ENCODE results near the gene MAP1LC3A. TPM values are rescaled to one million over a fixed set of nuclear protein-coding genes. Genes with fewer than 3 reads are reported as not detected.

MAP1LC3A gene
- total RNA-seq, 1 experiment from 2014 or later = 16.9 TPM

- H3K9me3 ChIP-seq (ENCODE audit: low read depth, low read length, poor library complexity, severe bottlenecking) = no peaks in the 10 kb centered on the region
- no peak for DNase-seq (ENCODE audit: low spot score)
- no TSS peak for BruUV-seq (replicated peaks)
- no peaks in the 10 kb centered on the region for H3K36me3 ChIP-seq (ENCODE audit: insufficient read depth, low read length, poor library complexity, severe bottlenecking)
- POLR2A ChIA-PET (ENCODE audit: low non-redundant PET) = no interaction called here
- CTCF ChIA-PET = no interaction called here
- no peak overlapping the region for H3K4me3 ChIP-seq (ENCODE audit: low read depth, low read length, poor library complexity, severe bottlenecking)
- no peaks in the 10 kb centered on the region for H3K27me3 ChIP-seq (replicated peaks; ENCODE audit: insufficient read depth, low read depth, low read length, poor library complexity)
- intact Hi-C loops (cut with micrococcal nuclease; ENCODE audit: unreplicated experiment) = no loop called here
- TF ChIP-seq CTCF (conservative IDR thresholded peaks at IDR 0.05; ENCODE audit: low read depth, low read length) = no peak
- no peak for TF ChIP-seq EZH2 (IDR thresholded peaks at IDR 0.05; ENCODE audit: borderline replicate concordance, low read depth, low read length, poor library complexity, severe bottlenecking)
- no peaks in the 10 kb centered on the region for H3K4me1 ChIP-seq (ENCODE audit: insufficient read depth, low read length, poor library complexity, severe bottlenecking)
- H3K27ac ChIP-seq (ENCODE audit: low read depth, low read length, poor library complexity, severe bottlenecking) = no peak overlapping the region
Observed at GRCh38 chr20:34567892-34568865, 9.7 kb downstream of the MAP1LC3A start.

GRCh38 chr20:34569598-34569997 lies 11.1 kb downstream of the MAP1LC3A start:
- H3K27ac ChIP-seq (ENCODE audit: low read depth, low read length, poor library complexity, severe bottlenecking) = no peak overlapping the region
- ChIA-PET POLR2A (ENCODE audit: low non-redundant PET) (no interaction called here), CTCF (no interaction called here)
- DNase-seq (ENCODE audit: low spot score) = no peak
- H3K36me3 ChIP-seq (ENCODE audit: insufficient read depth, low read length, poor library complexity, severe bottlenecking) = no peaks in the 10 kb centered on the region
- no peaks in the 10 kb centered on the region for H3K9me3 ChIP-seq (ENCODE audit: low read depth, low read length, poor library complexity, severe bottlenecking)
- no peaks in the 10 kb centered on the region for H3K4me1 ChIP-seq (ENCODE audit: insufficient read depth, low read length, poor library complexity, severe bottlenecking)
- no TSS peak for BruUV-seq (replicated peaks)
- H3K27me3 ChIP-seq (replicated peaks; ENCODE audit: insufficient read depth, low read depth, low read length, poor library complexity) = no peaks in the 10 kb centered on the region
- intact Hi-C loops (cut with micrococcal nuclease; ENCODE audit: unreplicated experiment) = no loop called here
- no peak for TF ChIP-seq EZH2 (IDR thresholded peaks at IDR 0.05; ENCODE audit: borderline replicate concordance, low read depth, low read length, poor library complexity, severe bottlenecking)
- no peak for TF ChIP-seq CTCF (conservative IDR thresholded peaks at IDR 0.05; ENCODE audit: low read depth, low read length)
- H3K4me3 ChIP-seq (ENCODE audit: low read depth, low read length, poor library complexity, severe bottlenecking) = no peak overlapping the region

GRCh38 chr20:34570859-34571306 lies 12.4 kb downstream of the MAP1LC3A start:
- Histone ChIP-seq H3K4me3 (ENCODE audit: low read depth, low read length, poor library complexity, severe bottlenecking) (no peak overlapping the region), H3K36me3 (ENCODE audit: insufficient read depth, low read length, poor library complexity, severe bottlenecking) (no peaks in the 10 kb centered on the region), H3K9me3 (ENCODE audit: low read depth, low read length, poor library complexity, severe bottlenecking) (no peaks in the 10 kb centered on the region), H3K4me1 (ENCODE audit: insufficient read depth, low read length, poor library complexity, severe bottlenecking) (no peaks in the 10 kb centered on the region), H3K27ac (ENCODE audit: low read depth, low read length, poor library complexity, severe bottlenecking) (peak overlapping the region; percentile 18), H3K27me3 (replicated peaks; ENCODE audit: insufficient read depth, low read depth, low read length, poor library complexity) (no peaks in the 10 kb centered on the region)
- intact Hi-C loops (cut with micrococcal nuclease; ENCODE audit: unreplicated experiment) = no loop called here
- DNase-seq (ENCODE audit: low spot score) = peak; percentile 50
- TF ChIP-seq EZH2 (IDR thresholded peaks at IDR 0.05; ENCODE audit: borderline replicate concordance, low read depth, low read length, poor library complexity, severe bottlenecking) (no peak), CTCF (conservative IDR thresholded peaks at IDR 0.05; ENCODE audit: low read depth, low read length) (no peak)
- ChIA-PET CTCF (no interaction called here), POLR2A (ENCODE audit: low non-redundant PET) (no interaction called here)
- BruUV-seq (replicated peaks) = no TSS peak
